OCI-LY3 (cell line): ENCODE data around the gene DENND2C.

Source experiments
- H2AFZ ChIP-seq: fragments of 200-600, 300-600 bp; shearing (Covaris generic); 2 replicates; pipeline ENCODE4 v1.6.0; 2014; ENCODE audit warnings: antibody characterized with exemption, low read depth, low read length
- H3K27ac ChIP-seq: fragments of 200-600, 300-600 bp; sonication (generic); 2 replicates; pipeline ENCODE4 v1.5.1; 2014; ENCODE audit warnings: mild to moderate bottlenecking, low read length, moderate library complexity, mixed read lengths
- H3K27me3 ChIP-seq: fragments of 200-600, 300-600 bp; sonication (generic); 2 replicates; pipeline ENCODE4 v1.6.1; 2014; ENCODE audit warnings: low read depth, low read length, mixed read lengths
- H3K36me3 ChIP-seq: fragments of 200-600, 300-600 bp; sonication (generic); replicated peaks from 2 replicates; pipeline ENCODE3; 2014; ENCODE audit warnings: low read depth, low read length, mixed read lengths
- H3K4me1 ChIP-seq: fragments of 300-600, 200-600 bp; sonication (generic); 2 replicates; pipeline ENCODE4 v1.6.1; 2014; ENCODE audit warnings: low read length, mixed read lengths
- H3K4me2 ChIP-seq: fragments of 200-600, 300-600 bp; sonication (generic); 2 replicates; pipeline ENCODE4 v1.6.1; 2014; ENCODE audit warnings: low read length, mixed read lengths
- H3K4me3 ChIP-seq: fragments of 300-600, 200-600 bp; sonication (generic); 2 replicates; pipeline ENCODE4 v1.5.1; 2014; ENCODE audit warnings: antibody characterized with exemption, mild to moderate bottlenecking, low read length, moderate library complexity
- H3K79me2 ChIP-seq: fragments of 300-600, 200-600 bp; shearing (Covaris generic); 2 replicates; pipeline ENCODE4 v1.6.1; 2014; ENCODE audit warnings: mild to moderate bottlenecking, low read length, mixed read lengths
- H3K9ac ChIP-seq: fragments of 300-600, 200-600 bp; shearing (Covaris generic); 2 replicates; pipeline ENCODE4 v1.6.0; 2014; ENCODE audit warnings: mild to moderate bottlenecking, low read length, moderate library complexity
- H3K9me3 ChIP-seq: fragments of 200-600, 300-600 bp; shearing (Covaris generic); 2 replicates; pipeline ENCODE4 v1.6.1; 2014; ENCODE audit warnings: low read length, mixed read lengths; ENCODE audit not compliant: insufficient read depth
- H4K20me1 ChIP-seq: fragments of 200-600, 300-600 bp; sonication (generic); 2 replicates; pipeline ENCODE4 v1.6.1; 2016; ENCODE audit warnings: low read length, mixed read lengths; ENCODE audit not compliant: insufficient read depth
- EZH2phosphoT487 ChIP-seq: fragments of 200-600 bp; shearing (Covaris generic); IDR thresholded peaks from 2 replicates; pipeline ENCODE4 v1.6.1; 2018; ENCODE audit warnings: antibody characterized with exemption, mixed run types, low read depth
- TF ChIP-seq, protein P1 (sequence below): fragments of 200-600, 300-600 bp; sonication (generic); IDR thresholded peaks from 2 replicates; pipeline ENCODE4 v1.5.1; 2014; ENCODE audit warnings: antibody characterized with exemption, low read length, low read depth

DENND2C gene

DNA sequence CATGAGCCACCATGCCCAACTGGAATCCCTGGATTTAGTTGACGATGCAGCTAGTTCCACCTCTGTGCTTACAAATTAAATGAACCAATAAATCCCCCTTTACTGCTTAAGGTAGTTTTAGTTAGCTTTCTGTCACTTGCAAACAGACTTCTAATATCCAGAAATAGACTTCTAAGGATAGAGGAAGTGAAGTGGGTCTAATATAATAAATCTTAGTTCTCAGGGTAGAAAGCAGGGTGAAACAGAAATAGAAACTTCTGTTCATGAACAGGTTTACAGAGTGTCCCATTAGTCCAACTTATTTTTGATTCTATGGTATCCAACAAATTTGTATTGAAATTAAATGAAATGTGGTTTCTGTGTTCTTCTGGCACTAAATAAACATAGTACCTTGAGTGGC lies 108.5 kb downstream of the DENND2C start:
- no peaks in the 10 kb centered on the region for H3K9me3 ChIP-seq
- H3K9ac ChIP-seq, result no peak overlapping the region
- TF ChIP-seq, protein P1, sequence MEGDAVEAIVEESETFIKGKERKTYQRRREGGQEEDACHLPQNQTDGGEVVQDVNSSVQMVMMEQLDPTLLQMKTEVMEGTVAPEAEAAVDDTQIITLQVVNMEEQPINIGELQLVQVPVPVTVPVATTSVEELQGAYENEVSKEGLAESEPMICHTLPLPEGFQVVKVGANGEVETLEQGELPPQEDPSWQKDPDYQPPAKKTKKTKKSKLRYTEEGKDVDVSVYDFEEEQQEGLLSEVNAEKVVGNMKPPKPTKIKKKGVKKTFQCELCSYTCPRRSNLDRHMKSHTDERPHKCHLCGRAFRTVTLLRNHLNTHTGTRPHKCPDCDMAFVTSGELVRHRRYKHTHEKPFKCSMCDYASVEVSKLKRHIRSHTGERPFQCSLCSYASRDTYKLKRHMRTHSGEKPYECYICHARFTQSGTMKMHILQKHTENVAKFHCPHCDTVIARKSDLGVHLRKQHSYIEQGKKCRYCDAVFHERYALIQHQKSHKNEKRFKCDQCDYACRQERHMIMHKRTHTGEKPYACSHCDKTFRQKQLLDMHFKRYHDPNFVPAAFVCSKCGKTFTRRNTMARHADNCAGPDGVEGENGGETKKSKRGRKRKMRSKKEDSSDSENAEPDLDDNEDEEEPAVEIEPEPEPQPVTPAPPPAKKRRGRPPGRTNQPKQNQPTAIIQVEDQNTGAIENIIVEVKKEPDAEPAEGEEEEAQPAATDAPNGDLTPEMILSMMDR, result no peak
- TF ChIP-seq EZH2phosphoT487, result no peak
- H3K4me1 ChIP-seq, result peaks cover 22% of the 10 kb centered on the region
- no peaks in the 10 kb centered on the region for H3K27me3 ChIP-seq
- peaks cover 12% of the 10 kb centered on the region for H3K36me3 ChIP-seq
- no peak overlapping the region for H3K27ac ChIP-seq
- no peaks in the 10 kb centered on the region for H4K20me1 ChIP-seq
- H3K4me2 ChIP-seq, result peak overlapping the region; percentile 7
- H2AFZ ChIP-seq, result no peak overlapping the region
- no peak overlapping the region for H3K4me3 ChIP-seq
- H3K79me2 ChIP-seq, result no peaks in the 10 kb centered on the region

DNA sequence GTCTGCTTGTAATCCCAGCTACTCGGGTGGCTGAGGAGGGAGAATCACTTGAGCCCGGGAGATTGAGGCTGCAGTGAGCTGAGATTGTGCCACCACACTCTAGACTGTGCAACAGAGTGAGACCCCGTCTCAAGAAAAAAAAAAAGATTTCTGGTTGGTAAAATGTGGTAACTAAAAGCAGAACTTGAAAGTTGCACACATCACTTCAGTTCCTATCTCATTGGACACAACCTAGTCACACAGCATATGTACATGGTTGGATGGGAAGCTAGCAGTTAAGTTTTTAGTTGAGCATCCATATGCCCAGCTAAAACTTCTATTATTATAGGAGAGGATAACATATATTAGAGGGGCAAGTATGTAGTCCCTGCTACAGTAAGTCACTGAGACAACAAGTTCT lies 110.5 kb downstream of the DENND2C start:
- H3K9ac ChIP-seq, result no peak overlapping the region
- H3K4me2 ChIP-seq, result peak overlapping the region; percentile 55
- H3K9me3 ChIP-seq, result no peaks in the 10 kb centered on the region
- no peaks in the 10 kb centered on the region for H4K20me1 ChIP-seq
- H2AFZ ChIP-seq, result no peak overlapping the region
- H3K27ac ChIP-seq, result peak overlapping the region; percentile 42
- no peak for TF ChIP-seq EZH2phosphoT487
- TF ChIP-seq, protein P1, result no peak
- H3K36me3 ChIP-seq, result peaks cover 5% of the 10 kb centered on the region
- no peaks in the 10 kb centered on the region for H3K27me3 ChIP-seq
- H3K4me1 ChIP-seq, result peaks cover 22% of the 10 kb centered on the region
- H3K79me2 ChIP-seq, result no peaks in the 10 kb centered on the region
- peak overlapping the region; percentile 26 for H3K4me3 ChIP-seq

DNA sequence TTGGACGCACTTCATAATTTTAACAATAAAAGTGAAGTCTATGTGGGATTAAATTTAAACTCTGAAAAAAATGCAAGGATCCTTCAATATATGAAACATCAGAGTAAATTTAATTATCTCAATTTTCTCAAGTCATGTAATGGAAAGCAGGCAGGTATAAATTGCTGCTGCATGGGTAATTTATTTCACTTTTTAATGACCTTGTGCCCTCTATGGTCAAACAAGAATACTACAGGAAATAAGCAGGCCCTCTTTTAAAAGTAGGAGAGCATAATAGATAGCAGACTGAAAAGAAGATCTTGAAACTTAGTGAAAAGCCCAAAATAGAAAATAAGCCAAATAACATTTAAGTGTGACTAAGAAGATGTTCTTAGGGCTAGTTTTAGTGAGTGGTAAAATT lies 111.3 kb downstream of the DENND2C start:
- peaks cover 22% of the 10 kb centered on the region for H3K4me1 ChIP-seq
- H3K79me2 ChIP-seq, result no peaks in the 10 kb centered on the region
- H3K36me3 ChIP-seq, result no peaks in the 10 kb centered on the region
- no peak overlapping the region for H2AFZ ChIP-seq
- no peaks in the 10 kb centered on the region for H3K27me3 ChIP-seq
- H4K20me1 ChIP-seq, result no peaks in the 10 kb centered on the region
- TF ChIP-seq EZH2phosphoT487, result no peak
- TF ChIP-seq, protein P1, result peak; percentile 56
- H3K4me2 ChIP-seq, result peak overlapping the region; percentile 55
- H3K4me3 ChIP-seq, result no peak overlapping the region
- no peak overlapping the region for H3K9ac ChIP-seq
- H3K27ac ChIP-seq, result peak overlapping the region; percentile 42
- H3K9me3 ChIP-seq, result no peaks in the 10 kb centered on the region

DNA sequence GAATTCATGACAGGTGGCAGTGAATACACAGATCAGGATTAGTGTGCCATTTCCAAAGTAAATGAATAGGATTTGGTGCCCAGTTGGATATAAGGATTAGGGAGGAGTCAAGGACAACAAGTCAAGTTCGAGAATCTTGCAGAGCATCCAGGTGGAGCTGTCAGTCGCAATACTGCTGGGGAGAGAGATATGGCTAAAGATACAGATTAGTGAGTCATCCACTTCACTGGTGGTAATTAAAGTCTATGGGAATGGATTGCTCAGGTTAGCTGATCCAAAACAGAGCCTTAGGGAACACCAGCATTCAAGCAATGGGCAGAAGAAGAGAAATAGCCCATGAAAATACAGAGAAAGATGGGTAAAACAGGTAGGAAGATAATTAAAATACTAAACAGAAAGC lies 115.3 kb downstream of the DENND2C start:
- no peak overlapping the region for H3K27ac ChIP-seq
- H3K36me3 ChIP-seq, result no peaks in the 10 kb centered on the region
- H3K4me2 ChIP-seq, result no peak overlapping the region
- H3K9me3 ChIP-seq, result no peaks in the 10 kb centered on the region
- H4K20me1 ChIP-seq, result no peaks in the 10 kb centered on the region
- no peak overlapping the region for H2AFZ ChIP-seq
- H3K4me3 ChIP-seq, result no peak overlapping the region
- peaks cover 10% of the 10 kb centered on the region for H3K4me1 ChIP-seq
- no peaks in the 10 kb centered on the region for H3K79me2 ChIP-seq
- no peaks in the 10 kb centered on the region for H3K27me3 ChIP-seq
- no peak for TF ChIP-seq EZH2phosphoT487
- TF ChIP-seq, protein P1, result no peak
- H3K9ac ChIP-seq, result no peak overlapping the region
